ENCODE measurements around the gene MCF2L2.

- TF ChIP-seq POLR2A (IDR thresholded peaks at IDR 0.05), result no peak
- TF ChIP-seq, protein P1, sequence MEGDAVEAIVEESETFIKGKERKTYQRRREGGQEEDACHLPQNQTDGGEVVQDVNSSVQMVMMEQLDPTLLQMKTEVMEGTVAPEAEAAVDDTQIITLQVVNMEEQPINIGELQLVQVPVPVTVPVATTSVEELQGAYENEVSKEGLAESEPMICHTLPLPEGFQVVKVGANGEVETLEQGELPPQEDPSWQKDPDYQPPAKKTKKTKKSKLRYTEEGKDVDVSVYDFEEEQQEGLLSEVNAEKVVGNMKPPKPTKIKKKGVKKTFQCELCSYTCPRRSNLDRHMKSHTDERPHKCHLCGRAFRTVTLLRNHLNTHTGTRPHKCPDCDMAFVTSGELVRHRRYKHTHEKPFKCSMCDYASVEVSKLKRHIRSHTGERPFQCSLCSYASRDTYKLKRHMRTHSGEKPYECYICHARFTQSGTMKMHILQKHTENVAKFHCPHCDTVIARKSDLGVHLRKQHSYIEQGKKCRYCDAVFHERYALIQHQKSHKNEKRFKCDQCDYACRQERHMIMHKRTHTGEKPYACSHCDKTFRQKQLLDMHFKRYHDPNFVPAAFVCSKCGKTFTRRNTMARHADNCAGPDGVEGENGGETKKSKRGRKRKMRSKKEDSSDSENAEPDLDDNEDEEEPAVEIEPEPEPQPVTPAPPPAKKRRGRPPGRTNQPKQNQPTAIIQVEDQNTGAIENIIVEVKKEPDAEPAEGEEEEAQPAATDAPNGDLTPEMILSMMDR (IDR thresholded peaks at IDR 0.05), result no peak
Observed at GRCh38 chr3:183160616-183161015, 267.8 kb downstream of the MCF2L2 start.
